CD4-positive, alpha-beta T cell treated with Interleukin-4 for 4 hours (primary cell): ENCODE measurements around the gene UROC1.

Experiments
- DNase-seq: peaks from one replicate; pipeline ENCODE4 v3.0.0-alpha.2; 2020

The UROC1 gene

GRCh38 chr3:126515066-126515706 is 2.4 kb downstream of the UROC1 start:
- DNase-seq, result no peak

GRCh38 chr3:126514161-126514560 is 3.4 kb downstream of the UROC1 start:
- DNase-seq, result no peak

- DNase-seq, result no peak
Observed at GRCh38 chr3:126512916-126513650, 4.5 kb downstream of the UROC1 start.

DNA sequence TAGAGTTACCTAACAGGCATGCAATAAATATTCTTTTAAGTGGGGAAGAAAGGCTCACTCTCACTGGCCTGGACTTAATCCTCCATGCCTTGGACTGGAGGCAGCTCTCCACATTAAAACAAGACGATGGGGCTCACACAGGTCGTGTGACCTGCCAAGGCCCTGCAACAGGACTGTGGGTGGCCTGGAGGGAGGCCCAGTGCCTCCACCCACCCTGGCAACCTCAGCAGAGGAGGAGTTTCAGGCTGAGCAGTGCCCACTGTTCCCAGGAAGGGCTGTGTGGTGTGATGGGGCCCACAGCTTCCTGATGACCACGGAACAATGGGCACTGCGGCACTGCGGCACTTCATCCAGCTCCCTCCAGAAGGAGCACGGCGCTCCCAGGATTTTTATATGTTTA is 5.5 kb downstream of the UROC1 start:
- no peak for DNase-seq

GRCh38 chr3:126511291-126511690 is 6.3 kb downstream of the UROC1 start:
- DNase-seq, result no peak

- no peak for DNase-seq
Observed at GRCh38 chr3:126510308-126510910, 7.2 kb downstream of the UROC1 start.

DNA sequence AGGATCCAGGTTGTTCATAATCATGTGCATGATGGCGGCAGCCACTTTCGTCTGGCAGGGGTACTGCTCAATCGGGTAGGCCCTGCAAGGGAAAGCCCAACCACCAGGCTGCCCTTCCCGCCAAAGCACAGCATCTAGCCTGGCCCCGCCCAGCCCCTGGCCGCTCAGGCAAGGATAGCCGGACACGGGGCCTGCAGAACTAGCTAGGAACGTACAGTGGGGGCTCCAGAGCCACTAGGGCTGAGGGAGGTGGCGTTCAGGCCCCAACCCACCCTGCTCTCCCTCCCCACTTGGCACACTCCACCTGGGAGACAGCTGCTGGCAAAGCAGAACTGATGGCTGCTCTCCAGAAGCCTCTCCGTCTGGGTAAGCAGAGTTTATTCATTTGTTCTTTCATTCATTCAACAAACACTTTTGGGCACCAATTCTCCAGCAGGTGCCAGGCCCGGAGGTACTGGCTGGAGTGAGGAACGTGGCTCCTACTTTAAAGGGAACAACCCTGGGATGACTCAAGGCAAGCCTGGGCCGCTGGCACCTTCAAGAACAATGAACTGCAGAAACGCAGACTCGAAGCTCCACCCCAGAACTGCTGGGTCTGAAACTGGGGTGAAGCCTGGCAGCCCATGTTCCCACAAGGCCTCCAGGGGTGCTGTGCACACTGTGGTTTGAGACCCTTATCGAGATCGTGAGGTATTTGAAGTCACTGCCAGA is 7.8 kb downstream of the UROC1 start:
- DNase-seq, result no peak

GRCh38 chr3:126508564-126508964 is 9.0 kb downstream of the UROC1 start:
- DNase-seq, result no peak

GRCh38 chr3:126507886-126508285 is 9.7 kb downstream of the UROC1 start:
- DNase-seq, result no peak

GRCh38 chr3:126503701-126504100 is 13.9 kb downstream of the UROC1 start:
- DNase-seq, result no peak

- DNase-seq, result no peak
Observed at GRCh38 chr3:126502656-126503055, 14.9 kb downstream of the UROC1 start.

- no peak for DNase-seq
Observed at GRCh38 chr3:126501736-126502135, 15.8 kb downstream of the UROC1 start.

GRCh38 chr3:126501054-126501453 is 16.5 kb downstream of the UROC1 start:
- no peak for DNase-seq

- DNase-seq, result no peak
Observed at GRCh38 chr3:126500016-126500415, 17.6 kb downstream of the UROC1 start.

- DNase-seq, result no peak
Observed at GRCh38 chr3:126499401-126499800, 18.2 kb downstream of the UROC1 start.

GRCh38 chr3:126498929-126499328 is 18.6 kb downstream of the UROC1 start:
- DNase-seq, result no peak

DNA sequence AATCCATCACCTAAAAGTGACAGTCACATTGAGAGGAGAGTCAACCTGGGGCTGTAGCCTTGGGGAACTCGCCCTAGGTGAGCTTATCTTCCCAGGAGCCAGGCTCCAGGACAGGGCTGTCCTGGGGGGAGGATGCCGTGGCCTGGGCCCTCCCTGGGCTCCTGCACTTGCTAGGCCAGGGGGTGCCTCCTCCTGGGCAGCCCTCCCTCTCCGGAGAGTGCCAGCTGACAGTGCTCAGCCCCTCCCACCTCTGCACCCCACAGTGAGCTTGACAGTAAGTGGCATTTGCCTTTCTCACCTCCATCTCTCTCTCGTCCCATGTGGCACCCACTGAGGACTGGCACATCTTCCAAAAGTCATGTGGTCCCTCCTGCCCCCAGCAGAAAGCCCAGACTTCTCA is 19.1 kb downstream of the UROC1 start:
- DNase-seq, result no peak

GRCh38 chr3:126497956-126498355 is 19.6 kb downstream of the UROC1 start:
- no peak for DNase-seq

DNA sequence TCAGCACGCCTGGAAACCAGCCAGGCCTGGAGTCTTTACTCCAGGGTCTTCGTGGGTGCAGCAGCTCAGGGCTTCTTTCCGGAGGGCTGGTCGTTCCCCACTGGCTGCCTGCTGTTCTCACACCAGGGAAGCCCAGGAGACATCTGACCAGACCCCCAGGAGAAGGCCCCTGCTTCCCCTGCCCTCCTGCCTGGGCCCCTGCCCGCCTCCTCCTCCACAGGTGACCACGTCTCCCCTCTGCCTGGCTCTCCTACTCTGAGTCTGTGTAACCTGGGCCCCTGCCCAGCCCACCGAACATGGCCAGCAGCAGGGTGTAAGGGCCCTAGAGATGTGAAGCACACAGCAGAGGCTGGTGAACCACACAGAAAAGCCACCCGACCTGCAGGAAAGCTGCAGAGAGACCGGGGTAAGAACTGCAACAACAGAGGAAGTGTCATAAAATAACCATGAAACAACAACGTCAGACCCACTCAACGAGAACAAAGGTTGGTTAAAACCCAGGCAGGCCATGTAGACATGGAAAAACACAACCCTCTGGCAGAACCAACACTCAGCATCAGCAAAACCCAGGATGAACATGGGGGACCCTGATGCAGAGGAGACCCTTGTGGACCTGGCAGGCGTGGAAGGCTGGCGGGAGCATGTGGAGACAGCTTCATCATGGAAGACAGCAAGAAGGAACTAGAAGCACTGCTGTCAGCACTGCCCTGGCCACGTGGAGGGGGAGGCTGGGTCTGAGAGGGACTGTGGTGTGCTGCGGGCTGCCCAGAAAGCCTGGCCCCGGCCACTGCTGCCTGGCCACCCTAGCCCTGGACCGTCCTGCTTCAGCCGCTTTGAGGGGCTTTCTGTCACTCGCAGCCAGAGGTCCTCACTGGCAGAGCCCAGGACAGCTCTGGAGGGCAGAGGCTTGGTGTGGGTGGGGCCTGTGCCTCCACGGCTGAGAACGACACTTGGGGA is 20.4 kb downstream of the UROC1 start:
- DNase-seq, result no peak

- DNase-seq, result no peak
Observed at GRCh38 chr3:126495786-126496185, 21.8 kb downstream of the UROC1 start.

- DNase-seq, result no peak
Observed at GRCh38 chr3:126494970-126495230, 22.7 kb downstream of the UROC1 start.

DNA sequence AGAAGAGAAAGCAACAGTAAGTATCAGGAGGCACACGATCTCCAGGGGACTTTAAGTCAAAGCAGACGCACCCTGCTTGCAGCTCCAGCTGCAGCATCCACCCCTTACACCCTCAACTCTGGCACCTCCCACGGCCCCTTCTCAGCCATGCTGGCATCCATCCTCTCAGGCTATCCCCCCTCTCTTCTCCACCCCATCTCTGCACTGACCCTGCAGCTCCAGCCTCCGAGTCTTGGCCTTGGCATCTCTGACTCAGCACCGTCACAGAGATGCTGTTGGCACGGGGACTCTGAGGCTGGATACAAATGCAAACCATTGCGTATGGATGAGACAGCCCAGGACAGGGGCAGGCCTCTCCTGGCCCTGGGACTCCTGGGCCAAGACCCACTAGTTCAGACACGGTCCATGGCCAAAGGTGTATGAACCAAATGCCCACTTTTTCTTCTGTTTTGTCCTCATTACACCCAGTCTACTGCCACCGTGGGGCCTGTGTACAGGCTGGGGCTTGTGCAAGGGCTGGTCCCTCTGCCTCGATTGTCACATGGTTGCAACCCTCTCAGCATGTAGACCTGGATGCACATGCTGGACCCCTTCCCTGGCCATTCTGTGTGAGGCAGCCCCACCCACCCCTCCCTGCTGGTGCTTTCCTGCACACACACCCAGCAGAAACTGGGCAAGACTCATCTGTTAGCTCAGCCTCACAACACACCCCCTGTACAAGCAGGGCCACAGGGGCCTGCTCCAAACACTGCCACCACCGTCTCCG is 23.2 kb downstream of the UROC1 start:
- DNase-seq, result no peak
